Suprapubic skin (tissue), 4 donors: Measurements from ENCODE around the gene COL18A1. TPM values are rescaled to one million over a fixed set of nuclear protein-coding genes. Genes with fewer than 3 reads are reported as not detected.
A peak's percentile ranks its signal among the peaks of the same experiment; 100 is the strongest.

ENCODE experiments used
- DNase-seq, 2 donors: peaks; one replicate each; pipeline ENCODE4 v3.0.0-alpha.2; 2019; ENCODE audit warnings: low spot score in 2 of 2
- H3K27ac ChIP-seq: fragments of 200-600 bp; sonication (generic); one replicate; pipeline ENCODE4 v1.5.1; 2019
- H3K27me3 ChIP-seq: fragments of 200-600 bp; sonication (generic); one replicate; pipeline ENCODE4 v1.5.1; 2019
- H3K36me3 ChIP-seq: fragments of 200-600 bp; sonication (generic); one replicate; pipeline ENCODE4 v1.5.1; 2019
- H3K4me1 ChIP-seq: fragments of 200-600 bp; sonication (generic); one replicate; pipeline ENCODE4 v1.5.1; 2019
- H3K4me3 ChIP-seq: fragments of 200-600 bp; sonication (generic); one replicate; pipeline ENCODE4 v1.5.1; 2019; ENCODE audit warnings: mild to moderate bottlenecking
- H3K9me3 ChIP-seq: fragments of 200-600 bp; sonication (generic); one replicate; pipeline ENCODE4 v1.5.1; 2019
- CTCF ChIP-seq, 2 donors: fragments of 200-600 bp in 1 of 2; fragments of 450-650 bp in 1 of 2; sonication (generic) in 1 of 2; IDR thresholded peaks; one replicate each; pipeline ENCODE4 v1.5.1; 2016 to 2019; ENCODE audit warnings: antibody characterized with exemption in 2 of 2, mild to moderate bottlenecking in 1 of 2, moderate library complexity in 1 of 2
- EP300 ChIP-seq: sonication (generic); formaldehyde crosslinking; IDR thresholded peaks from one replicate; pipeline ENCODE4 v1.6.1; 2017; ENCODE audit warnings: antibody characterized with exemption
- POLR2A ChIP-seq, 2 donors: fragments of 450-650 bp; IDR thresholded peaks; one replicate each; pipeline ENCODE4 v1.6.1; 2017; ENCODE audit warnings: antibody characterized with exemption in 2 of 2, mild to moderate bottlenecking in 2 of 2, moderate library complexity in 2 of 2
- POLR2AphosphoS5 ChIP-seq, 3 donors: sonication (generic); formaldehyde crosslinking; IDR thresholded peaks; one replicate each; pipeline ENCODE4 v1.6.1; 2017; ENCODE audit warnings: antibody characterized with exemption in 3 of 3
- WGBS: methylation state at CpG from one replicate; pipeline ENCODE4 v1.1.5; 2018; 5-methylcytosine and 5-hydroxymethylcytosine counted together
- total RNA-seq, 4 donors: library from RNA; depleted of rRNA; stranded (reverse); fragments of >200 nt; gene quantifications; one replicate each; pipeline ENCODE4 v1.1.0, GENCODE V29; 2016

Gene COL18A1
- total RNA-seq, 4 donors from 2014 or later: 71.9 to 157 (median 101) TPM

- no peak overlapping the region for H3K4me3 ChIP-seq
- no peak overlapping the region for H3K27ac ChIP-seq
Measured at GRCh38 chr21:45562402-45562801, 157.4 kb downstream of the COL18A1 start.

GRCh38 chr21:45562965-45563364 lies 158.0 kb downstream of the COL18A1 start:
- H3K4me3 ChIP-seq: no peak overlapping the region

More at GRCh38 chr21:45562402-45562801, 157.4 kb downstream of the COL18A1 start:
- Histone ChIP-seq H3K4me1 (no peaks in the 10 kb centered on the region), H3K36me3 (no peaks in the 10 kb centered on the region), H3K9me3 (no peaks in the 10 kb centered on the region), H3K27me3 (peaks cover 29% of the 10 kb centered on the region)
- no peak for TF ChIP-seq POLR2A (IDR thresholded peaks at IDR 0.05)
- TF ChIP-seq EP300: no peak
- no peak for TF ChIP-seq CTCF (IDR thresholded peaks at IDR 0.05)
- no peak for TF ChIP-seq POLR2AphosphoS5 (IDR thresholded peaks at IDR 0.05)
- peak; percentile 2 to 26 for DNase-seq
- WGBS: 62% methylated on average over 10 of the region's 10 CpGs

More at GRCh38 chr21:45562965-45563364, 158.0 kb downstream of the COL18A1 start:
- no peaks in the 10 kb centered on the region for H3K4me1 ChIP-seq
- H3K9me3 ChIP-seq: no peaks in the 10 kb centered on the region
- H3K27ac ChIP-seq: no peak overlapping the region
- TF ChIP-seq POLR2AphosphoS5 (IDR thresholded peaks at IDR 0.05) (no peak), EP300 (no peak), CTCF (IDR thresholded peaks at IDR 0.05) (no peak), POLR2A (IDR thresholded peaks at IDR 0.05) (no peak)
- DNase-seq: peak in 1 of 2 donors; percentile 1
- WGBS: 42% methylated on average over 6 of the region's 6 CpGs
- H3K36me3 ChIP-seq: no peaks in the 10 kb centered on the region
- peaks cover 29% of the 10 kb centered on the region for H3K27me3 ChIP-seq

Other genes with a start within 250 kb of the COL18A1 start
- gene POFUT2, start 117.3 kb upstream of the COL18A1 start, total RNA-seq: 10 to 100 TPM; 10.7 to 46.9 (median 20.0) TPM
- gene SLC19A1, start 137.3 kb downstream of the COL18A1 start, total RNA-seq: 1 to 10 TPM; 7.0 to 9.8 (median 7.9) TPM
- 1 to 10 TPM in 3 of 4 donors, under 1 TPM in 1; 0.97 to 7.3 (median 2.7) TPM for gene PCBP3, start 238.6 kb downstream of the COL18A1 start, total RNA-seq